PC-3 (cell line): ENCODE measurements around the gene SCGB1D1. TPM values are rescaled to one million over a fixed set of nuclear protein-coding genes. Genes with fewer than 3 reads are reported as not detected.
"Not testable (repeated sequence)": the region's sequence is repeated elsewhere in the genome, so short reads cannot be mapped to it uniquely, and the experiment has no call there.

ENCODE experiments used
- ATAC-seq: fragments of 200-7000 bp; cut with Tn5 transposase; 2 replicates; pipeline ENCODE4 v1.9.1; 2020; ENCODE audit warnings: mild to moderate bottlenecking, moderate library complexity
- BruUV-seq: library from RNA; stranded (reverse); fragments of 400-500 nt; replicated peaks from 2 replicates; lab custom pipeline; 2021; lab: Mats Ljungman, UMichigan
- CTCF ChIA-PET: fragments of 300-600 bp; sonication (Branson Sonifier 250); formaldehyde crosslinking; loops from one replicate; lab custom pipeline; 2022; ENCODE audit warnings: antibody characterized with exemption; lab: Charles Lee
- POLR2A ChIA-PET: fragments of 300-600 bp; sonication (Branson Sonifier 250); formaldehyde crosslinking; loops from one replicate; lab custom pipeline; 2022; ENCODE audit warnings: antibody characterized with exemption; ENCODE audit not compliant: unreplicated experiment; lab: Charles Lee
- DNase-seq: peaks from one replicate; pipeline ENCODE4 v3.0.0-alpha.2; 2015
- H2AFZ ChIP-seq: fragments of 300-600 bp; sonication (generic); 2 replicates; pipeline ENCODE4 v1.6.0; 2016; ENCODE audit warnings: antibody characterized with exemption, low read length
- H3F3A ChIP-seq: fragments of 300-600 bp; sonication (generic); one replicate; pipeline ENCODE4 v1.6.0; 2017; ENCODE audit warnings: antibody characterized with exemption, low read length, control low read depth, mild to moderate bottlenecking; ENCODE audit not compliant: unreplicated experiment
- H3K27ac ChIP-seq: fragments of 300-600 bp; sonication (generic); 2 replicates; pipeline ENCODE4 v1.5.1; 2016; ENCODE audit warnings: mild to moderate bottlenecking, low read length
- H3K27me3 ChIP-seq: fragments of 300-600 bp; sonication (generic); 2 replicates; pipeline ENCODE4 v1.6.1; 2016; ENCODE audit warnings: low read length, mixed read lengths
- H3K36me3 ChIP-seq: fragments of 300-600 bp; sonication (generic); 2 replicates; pipeline ENCODE4 v1.6.1; 2016; ENCODE audit warnings: low read depth, mixed run types, low read length, mixed read lengths
- H3K4me1 ChIP-seq: fragments of 300-600 bp; sonication (generic); 2 replicates; pipeline ENCODE4 v1.5.1; 2016; ENCODE audit warnings: low read length; ENCODE audit not compliant: insufficient read depth
- H3K4me2 ChIP-seq: fragments of 300-600 bp; sonication (generic); 2 replicates; pipeline ENCODE4 v1.6.0; 2016; ENCODE audit warnings: low read length
- H3K4me3 ChIP-seq: fragments of 300-600 bp; sonication (generic); 2 replicates; pipeline ENCODE4 v1.5.1; 2016; ENCODE audit warnings: mild to moderate bottlenecking, low read length, mixed read lengths
- H3K79me2 ChIP-seq: fragments of 300-600 bp; sonication (generic); 2 replicates; pipeline ENCODE4 v1.6.1; 2017; ENCODE audit warnings: low read length, mixed read lengths
- H3K9ac ChIP-seq: fragments of 300-600 bp; sonication (generic); 2 replicates; pipeline ENCODE4 v1.6.0; 2016; ENCODE audit warnings: mild to moderate bottlenecking, low read length
- H3K9me2 ChIP-seq: fragments of 300-600 bp; sonication (generic); replicated peaks from 2 replicates; pipeline ENCODE4 v1.6.1; 2016; ENCODE audit warnings: mixed run types, low read length, mixed read lengths
- H3K9me3 ChIP-seq: fragments of 300-600 bp; sonication (generic); 2 replicates; pipeline ENCODE4 v1.6.1; 2016; ENCODE audit warnings: low read length, mixed read lengths
- H4K20me1 ChIP-seq: fragments of 300-600 bp; sonication (generic); 2 replicates; pipeline ENCODE4 v1.6.1; 2016; ENCODE audit warnings: low read length, mixed read lengths
- EZH2 ChIP-seq: fragments of 300-600 bp; sonication (generic); IDR thresholded peaks from one replicate; pipeline ENCODE4 v1.6.1; 2017; ENCODE audit warnings: antibody characterized with exemption, mild to moderate bottlenecking, low read length; ENCODE audit not compliant: unreplicated experiment
- EZH2phosphoT487 ChIP-seq: fragments of 300-600 bp; sonication (generic); IDR thresholded peaks from 2 replicates; pipeline ENCODE4 v1.6.1; 2018; ENCODE audit warnings: mild to moderate bottlenecking, antibody characterized with exemption, low read length, borderline replicate concordance
- intact Hi-C: fragments of 100-400 bp; cut with micrococcal nuclease; formaldehyde crosslinking; loops from 2 replicates; pipeline ENCODE4 v1.9.0; 2023
- total RNA-seq: library from RNA; depleted of rRNA; stranded (reverse); fragments of >200 nt; gene quantifications from 2 replicates; pipeline ENCODE4 v1.2.3, GENCODE V29; 2014
- TF ChIP-seq, protein P1 (sequence below): fragments of 300-600 bp; sonication (generic); conservative IDR thresholded peaks from 2 replicates; pipeline ENCODE4 v1.5.1; 2017; ENCODE audit warnings: antibody characterized with exemption, low read depth, mild to moderate bottlenecking, low read length

SCGB1D1 gene
- total RNA-seq, 1 experiment from 2014 or later: not detected

- intact Hi-C loops: no loop called here
- Histone ChIP-seq H3K9me3 (no peaks in the 10 kb centered on the region), H3K79me2 (no peaks in the 10 kb centered on the region), H3K36me3 (no peaks in the 10 kb centered on the region), H4K20me1 (no peaks in the 10 kb centered on the region), H3F3A (no peaks in the 10 kb centered on the region), H3K4me1 (no peaks in the 10 kb centered on the region), H3K4me3 (no peak overlapping the region), H3K27ac (no peak overlapping the region), H3K9ac (no peak overlapping the region), H3K27me3 (peaks cover 85% of the 10 kb centered on the region), H3K4me2 (no peak overlapping the region), H2AFZ (no peak overlapping the region), H3K9me2 (no peaks in the 10 kb centered on the region)
- DNase-seq (no peak), ATAC-seq (no peak)
- POLR2A ChIA-PET: no interaction called here
- TF ChIP-seq EZH2phosphoT487 (no peak), EZH2 (no peak)
- TF ChIP-seq, protein P1, sequence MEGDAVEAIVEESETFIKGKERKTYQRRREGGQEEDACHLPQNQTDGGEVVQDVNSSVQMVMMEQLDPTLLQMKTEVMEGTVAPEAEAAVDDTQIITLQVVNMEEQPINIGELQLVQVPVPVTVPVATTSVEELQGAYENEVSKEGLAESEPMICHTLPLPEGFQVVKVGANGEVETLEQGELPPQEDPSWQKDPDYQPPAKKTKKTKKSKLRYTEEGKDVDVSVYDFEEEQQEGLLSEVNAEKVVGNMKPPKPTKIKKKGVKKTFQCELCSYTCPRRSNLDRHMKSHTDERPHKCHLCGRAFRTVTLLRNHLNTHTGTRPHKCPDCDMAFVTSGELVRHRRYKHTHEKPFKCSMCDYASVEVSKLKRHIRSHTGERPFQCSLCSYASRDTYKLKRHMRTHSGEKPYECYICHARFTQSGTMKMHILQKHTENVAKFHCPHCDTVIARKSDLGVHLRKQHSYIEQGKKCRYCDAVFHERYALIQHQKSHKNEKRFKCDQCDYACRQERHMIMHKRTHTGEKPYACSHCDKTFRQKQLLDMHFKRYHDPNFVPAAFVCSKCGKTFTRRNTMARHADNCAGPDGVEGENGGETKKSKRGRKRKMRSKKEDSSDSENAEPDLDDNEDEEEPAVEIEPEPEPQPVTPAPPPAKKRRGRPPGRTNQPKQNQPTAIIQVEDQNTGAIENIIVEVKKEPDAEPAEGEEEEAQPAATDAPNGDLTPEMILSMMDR: no peak
- CTCF ChIA-PET: no interaction called here
- BruUV-seq: no TSS peak
Observed at GRCh38 chr11:62182147-62182891, 7.7 kb upstream of the SCGB1D1 start.

- no peaks in the 10 kb centered on the region for H3K9me2 ChIP-seq
- TF ChIP-seq, protein P1: no peak
- no peak for TF ChIP-seq EZH2phosphoT487
- no TSS peak for BruUV-seq
- H3K4me2 ChIP-seq: no peak overlapping the region
- CTCF ChIA-PET: no interaction called here
- no peak overlapping the region for H3K4me3 ChIP-seq
- H3K27ac ChIP-seq: no peak overlapping the region
- no peaks in the 10 kb centered on the region for H3K36me3 ChIP-seq
- H4K20me1 ChIP-seq: no peaks in the 10 kb centered on the region
- DNase-seq (no peak), ATAC-seq (no peak)
- H3K9me3 ChIP-seq: no peaks in the 10 kb centered on the region
- no peak overlapping the region for H2AFZ ChIP-seq
- H3K4me1 ChIP-seq: no peaks in the 10 kb centered on the region
- H3K9ac ChIP-seq: no peak overlapping the region
- no peaks in the 10 kb centered on the region for H3K79me2 ChIP-seq
- H3F3A ChIP-seq: no peaks in the 10 kb centered on the region
- intact Hi-C loops: no loop called here
- POLR2A ChIA-PET: no interaction called here
- H3K27me3 ChIP-seq: peaks cover 85% of the 10 kb centered on the region
Observed at GRCh38 chr11:62186195-62186594, 3.8 kb upstream of the SCGB1D1 start.

DNA sequence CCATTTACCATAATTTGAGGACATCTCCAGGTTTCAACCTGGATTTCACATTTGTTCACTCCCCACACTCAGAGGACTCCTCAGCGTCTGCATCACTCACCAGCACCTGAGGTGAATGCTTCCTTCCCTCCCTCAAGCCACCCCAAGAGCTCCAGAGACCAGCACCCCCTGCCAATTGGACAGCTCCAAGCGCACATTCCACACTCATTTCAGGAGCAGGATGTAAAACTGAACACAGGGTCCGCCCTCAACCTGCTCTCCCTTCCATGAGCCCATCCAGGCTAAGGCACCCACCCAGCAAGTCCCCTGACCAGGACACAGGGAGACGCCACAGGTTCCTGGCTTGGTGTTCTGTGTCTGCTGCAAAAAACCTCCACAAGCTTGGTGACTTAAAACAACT lies 3.9 kb downstream of the SCGB1D1 start:
- Histone ChIP-seq H3K9me3 (no peaks in the 10 kb centered on the region), H3K9me2 (no peaks in the 10 kb centered on the region), H2AFZ (no peak overlapping the region), H3K27me3 (peaks cover 79% of the 10 kb centered on the region), H3K79me2 (no peaks in the 10 kb centered on the region), H3F3A (no peaks in the 10 kb centered on the region), H3K9ac (no peak overlapping the region), H4K20me1 (no peaks in the 10 kb centered on the region), H3K36me3 (no peaks in the 10 kb centered on the region), H3K4me3 (no peak overlapping the region), H3K27ac (no peak overlapping the region), H3K4me1 (no peaks in the 10 kb centered on the region), H3K4me2 (no peak overlapping the region)
- TF ChIP-seq EZH2 (no peak), EZH2phosphoT487 (no peak)
- TF ChIP-seq, protein P1: no peak
- ChIA-PET POLR2A (no interaction called here), CTCF (no interaction called here)
- BruUV-seq: no TSS peak
- intact Hi-C loops: no loop called here
- ATAC-seq (no peak), DNase-seq (peak; percentile 32)

GRCh38 chr11:62195010-62195409 lies 5.0 kb downstream of the SCGB1D1 start:
- H3K4me2 ChIP-seq, H3K4me3 ChIP-seq, H3K27ac ChIP-seq, H2AFZ ChIP-seq, H3K9ac ChIP-seq, H3K9me2 ChIP-seq, H3K79me2 ChIP-seq, POLR2A ChIA-PET, intact Hi-C loops, H3K4me1 ChIP-seq, H3K36me3 ChIP-seq, H4K20me1 ChIP-seq, CTCF ChIA-PET, DNase-seq, ATAC-seq, H3K9me3 ChIP-seq, BruUV-seq, H3F3A ChIP-seq: not testable (repeated sequence)
- H3K27me3 ChIP-seq: peaks cover 78% of the 10 kb centered on the region
